HCT116 (cell line): Measurements from ENCODE around the gene C2orf76. TPM values are rescaled to one million over a fixed set of nuclear protein-coding genes. Genes with fewer than 3 reads are reported as not detected.

Experiments used
- ATAC-seq: fragments of 200-7000 bp; cut with Tn5 transposase; 2 replicates; pipeline ENCODE4 v1.9.1; 2020; ENCODE audit warnings: mild to moderate bottlenecking, moderate library complexity
- BruUV-seq: library from RNA; stranded (reverse); fragments of 400-500 nt; replicated peaks from 2 replicates; lab custom pipeline; 2021; lab: Mats Ljungman, UMichigan
- CTCF ChIA-PET: fragments of 300-600 bp; sonication (Branson Sonifier 250); formaldehyde crosslinking; loops from one replicate; lab custom pipeline; 2021; ENCODE audit warnings: antibody characterized with exemption; lab: Charles Lee
- POLR2A ChIA-PET: fragments of 300-600, 350-600 bp; sonication (Branson Sonifier 250); formaldehyde crosslinking; loops from one replicate; lab custom pipeline; 2021; ENCODE audit warnings: antibody characterized with exemption; lab: Charles Lee
- RAD21 ChIA-PET, 2 experiments: fragments of 300-600 bp; sonication (Branson Sonifier 250); formaldehyde crosslinking; loops; one replicate each; lab custom pipeline; 2023; ENCODE audit warnings: low total read pairs in 2 of 2; ENCODE audit not compliant: uncharacterized antibody in 2 of 2, unreplicated experiment in 2 of 2, low non-redundant PET in 1 of 2; lab: Charles Lee
- DNase-seq: peaks from one replicate; pipeline ENCODE4 v3.0.0-alpha.2; 2010; ENCODE audit warnings: low read depth, low spot score
- H2AFZ ChIP-seq: fragments of 200-600 bp; shearing (Covaris generic), sonication (generic); 2 replicates; pipeline ENCODE4 v1.6.1; 2017; ENCODE audit warnings: low read depth, mixed run types, mixed read lengths, antibody characterized with exemption, low read length; ENCODE audit not compliant: poor library complexity, severe bottlenecking
- H3K27ac ChIP-seq: 2 replicates; pipeline ENCODE4 v1.5.1; 2012; ENCODE audit warnings: low read depth, low read length
- H3K27me3 ChIP-seq: fragments of 200-600 bp; sonication (generic); 2 replicates; pipeline ENCODE4 v1.6.1; 2016; ENCODE audit warnings: mixed run types, low read length, mixed read lengths; ENCODE audit not compliant: insufficient read depth
- H3K36me3 ChIP-seq, 2 experiments: fragments of 200-500 bp in 1 of 2; fragments of 200-600 bp in 1 of 2; sonication (Bioruptor generic) in 1 of 2; sonication (generic) in 1 of 2; 2 replicates each; pipeline versions ENCODE4 v1.5.1 to v1.6.1; 2014 to 2016; ENCODE audit warnings: low read length in 2 of 2, inconsistent platforms in 1 of 2, mixed read lengths in 1 of 2, mixed run types in 1 of 2; ENCODE audit not compliant: insufficient read depth in 2 of 2, control insufficient read depth in 1 of 2
- H3K4me1 ChIP-seq, 2 experiments: fragments of 200-600 bp in 1 of 2; sonication (generic) in 1 of 2; 2 replicates each; pipeline versions ENCODE4 v1.5.1 to v1.6.1; 2012 to 2017; ENCODE audit warnings: low read length in 2 of 2, inconsistent platforms in 1 of 2, mild to moderate bottlenecking in 1 of 2, mixed read lengths in 1 of 2, mixed run types in 1 of 2, moderate library complexity in 1 of 2; ENCODE audit not compliant: insufficient read depth in 2 of 2, control insufficient read depth in 1 of 2
- H3K4me2 ChIP-seq: fragments of 200-600 bp; sonication (generic); 2 replicates; pipeline ENCODE4 v1.6.1; 2017; ENCODE audit warnings: mixed run types, low read length, mixed read lengths
- H3K4me3 ChIP-seq, 2 experiments: fragments of 200-600 bp in 1 of 2; sonication (generic) in 1 of 2; replicated peaks in 1 of 2; 2 replicates each; pipeline ENCODE4 v1.5.1; 2011 to 2016; ENCODE audit warnings: low read length in 2 of 2, control low read depth in 1 of 2, low read depth in 1 of 2, mild to moderate bottlenecking in 1 of 2, mixed read lengths in 1 of 2, mixed run types in 1 of 2
- H3K79me2 ChIP-seq: fragments of 200-600 bp; sonication (generic); 2 replicates; pipeline ENCODE4 v1.6.1; 2017; ENCODE audit warnings: mild to moderate bottlenecking, mixed run types, low read length, moderate library complexity, mixed read lengths; ENCODE audit not compliant: insufficient read depth
- H3K9ac ChIP-seq: fragments of 200-600 bp; sonication (generic); 2 replicates; pipeline ENCODE4 v1.6.1; 2016; ENCODE audit warnings: low read length, mixed read lengths
- H3K9me2 ChIP-seq: fragments of 200-600 bp; sonication (generic), shearing (Covaris generic); 2 replicates; pipeline ENCODE4 v1.6.1; 2017; ENCODE audit warnings: mixed run types, mild to moderate bottlenecking, moderate library complexity; ENCODE audit not compliant: insufficient read depth
- H3K9me3 ChIP-seq, 2 experiments: fragments of 200-500 bp in 1 of 2; fragments of 200-600 bp in 1 of 2; sonication (Bioruptor generic) in 1 of 2; sonication (generic) in 1 of 2; 2 replicates each; pipeline ENCODE4 v1.6.1; 2014 to 2017; ENCODE audit warnings: low read length in 2 of 2, mixed read lengths in 2 of 2, inconsistent platforms in 1 of 2, low read depth in 1 of 2, mild to moderate bottlenecking in 1 of 2, mixed run types in 1 of 2, moderate library complexity in 1 of 2; ENCODE audit not compliant: control insufficient read depth in 1 of 2, insufficient read depth in 1 of 2
- H4K20me1 ChIP-seq: fragments of 200-600 bp; sonication (generic), shearing (Covaris generic); 2 replicates; pipeline ENCODE4 v1.6.1; 2017; ENCODE audit warnings: mixed run types, mild to moderate bottlenecking, moderate library complexity; ENCODE audit not compliant: insufficient read depth
- CBX3 ChIP-seq: IDR thresholded peaks from 2 replicates; pipeline ENCODE4 v1.6.1; 2012; ENCODE audit warnings: low read depth
- EZH2phosphoT487 ChIP-seq: fragments of 200-600 bp; IDR thresholded peaks from 2 replicates; pipeline ENCODE4 v1.6.1; 2018; ENCODE audit warnings: antibody characterized with exemption, borderline replicate concordance
- RAD21 ChIP-seq: IDR thresholded peaks from 2 replicates; pipeline ENCODE4 v1.6.1; 2012; ENCODE audit warnings: low read depth, mild to moderate bottlenecking
- intact Hi-C: fragments of 100-400 bp; cut with micrococcal nuclease; formaldehyde crosslinking; loops from 2 replicates; pipeline ENCODE4 v1.10.0; 2022
- total RNA-seq: library from RNA; stranded (reverse); gene quantifications from one replicate; pipeline ENCODE4 v1.2.1, GENCODE V29; 2021; ENCODE audit not compliant: unreplicated experiment
- TF ChIP-seq, protein P1 (sequence below): IDR thresholded peaks from 2 replicates; pipeline ENCODE4 v1.6.1; 2011; ENCODE audit warnings: mild to moderate bottlenecking, low read length, moderate library complexity; ENCODE audit not compliant: insufficient replicate concordance; ENCODE audit errors: extremely low read depth

The C2orf76 gene
- total RNA-seq, 1 experiment from 2014 or later = 10.5 TPM

DNA sequence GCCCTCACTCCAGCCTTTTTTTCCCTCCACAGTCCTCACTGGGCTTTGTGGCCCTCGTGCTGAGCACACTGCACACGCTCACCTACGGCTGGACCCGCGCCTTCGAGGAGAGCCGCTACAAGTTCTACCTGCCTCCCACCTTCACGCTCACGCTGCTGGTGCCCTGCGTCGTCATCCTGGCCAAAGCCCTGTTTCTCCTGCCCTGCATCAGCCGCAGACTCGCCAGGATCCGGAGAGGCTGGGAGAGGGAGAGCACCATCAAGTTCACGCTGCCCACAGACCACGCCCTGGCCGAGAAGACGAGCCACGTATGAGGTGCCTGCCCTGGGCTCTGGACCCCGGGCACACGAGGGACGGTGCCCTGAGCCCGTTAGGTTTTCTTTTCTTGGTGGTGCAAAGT, 103.6 kb downstream of the C2orf76 start (continued):
- TF ChIP-seq, protein P1, sequence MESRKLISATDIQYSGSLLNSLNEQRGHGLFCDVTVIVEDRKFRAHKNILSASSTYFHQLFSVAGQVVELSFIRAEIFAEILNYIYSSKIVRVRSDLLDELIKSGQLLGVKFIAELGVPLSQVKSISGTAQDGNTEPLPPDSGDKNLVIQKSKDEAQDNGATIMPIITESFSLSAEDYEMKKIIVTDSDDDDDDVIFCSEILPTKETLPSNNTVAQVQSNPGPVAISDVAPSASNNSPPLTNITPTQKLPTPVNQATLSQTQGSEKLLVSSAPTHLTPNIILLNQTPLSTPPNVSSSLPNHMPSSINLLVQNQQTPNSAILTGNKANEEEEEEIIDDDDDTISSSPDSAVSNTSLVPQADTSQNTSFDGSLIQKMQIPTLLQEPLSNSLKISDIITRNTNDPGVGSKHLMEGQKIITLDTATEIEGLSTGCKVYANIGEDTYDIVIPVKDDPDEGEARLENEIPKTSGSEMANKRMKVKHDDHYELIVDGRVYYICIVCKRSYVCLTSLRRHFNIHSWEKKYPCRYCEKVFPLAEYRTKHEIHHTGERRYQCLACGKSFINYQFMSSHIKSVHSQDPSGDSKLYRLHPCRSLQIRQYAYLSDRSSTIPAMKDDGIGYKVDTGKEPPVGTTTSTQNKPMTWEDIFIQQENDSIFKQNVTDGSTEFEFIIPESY = no peak
- TF ChIP-seq RAD21 = no peak
- TF ChIP-seq, all 23 proteins: peak for 0

DNA sequence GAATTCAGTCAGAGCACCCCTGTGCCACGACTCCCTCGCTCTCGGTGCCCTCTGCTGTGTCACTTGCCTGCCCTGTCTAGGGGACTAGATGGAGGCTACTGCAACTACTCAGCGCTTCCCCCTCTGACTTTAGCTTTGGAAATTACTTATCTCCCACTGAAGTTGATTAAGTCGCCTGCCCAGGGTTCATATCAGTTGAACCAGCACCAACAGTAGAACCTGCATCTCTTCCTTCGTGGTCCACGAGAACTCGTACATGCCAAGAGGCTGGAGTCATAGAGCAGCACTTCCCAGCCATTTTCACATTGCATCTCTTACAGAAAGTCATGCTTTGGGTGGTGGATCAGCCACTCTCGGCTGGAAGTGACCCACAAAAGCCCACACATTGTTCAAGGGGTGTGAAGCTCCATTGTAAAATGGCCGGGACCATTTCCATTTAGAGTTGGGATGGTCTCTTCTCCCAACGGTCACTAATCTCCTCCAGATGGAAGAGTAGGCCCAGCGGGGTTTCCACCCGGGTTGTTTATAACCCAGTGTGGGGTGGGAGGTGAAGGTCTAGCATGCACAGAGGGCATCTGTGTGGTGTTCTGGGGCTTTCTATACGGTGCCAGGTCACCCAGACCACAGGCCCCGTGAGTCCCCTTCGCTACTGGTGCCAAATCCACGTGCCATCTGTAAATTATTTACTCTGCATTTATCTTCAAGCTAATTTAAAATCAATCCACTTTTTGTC, 105.0 kb downstream of the C2orf76 start:
- no peaks in the 10 kb centered on the region for H3K79me2 ChIP-seq
- ChIA-PET POLR2A (no interaction called here), RAD21 (no interaction called here), CTCF (no interaction called here)
- intact Hi-C loops = no loop called here
- H2AFZ ChIP-seq = no peak overlapping the region
- H3K27ac ChIP-seq = no peak overlapping the region
- H3K9me2 ChIP-seq = no peaks in the 10 kb centered on the region
- H3K9me3 ChIP-seq = no peaks in the 10 kb centered on the region
- H3K4me2 ChIP-seq = no peak overlapping the region
- no peak for ATAC-seq
- no peak overlapping the region for H3K9ac ChIP-seq
- H4K20me1 ChIP-seq = no peaks in the 10 kb centered on the region
- no peak overlapping the region for H3K4me3 ChIP-seq
- no peak for TF ChIP-seq RAD21
- no peak for TF ChIP-seq CBX3
- TF ChIP-seq EZH2phosphoT487 = no peak
- H3K4me1 ChIP-seq = peaks cover 3 to 30% of the 10 kb centered on the region in 2 experiments; a peak in 3 of 4 replicates
- H3K27me3 ChIP-seq = no peaks in the 10 kb centered on the region
- no TSS peak for BruUV-seq
- H3K36me3 ChIP-seq = peaks cover 2 to 13% of the 10 kb centered on the region in 2 experiments; a peak in 2 of 4 replicates
- DNase-seq = no peak
